T-cell (primary cell): ENCODE measurements around the gene ADRA2B. TPM values are rescaled to one million over a fixed set of nuclear protein-coding genes. Genes with fewer than 3 reads are reported as not detected.
"Not testable (repeated sequence)": the region's sequence is repeated elsewhere in the genome, so short reads cannot be mapped to it uniquely, and the experiment has no call there.

Experiments
- ATAC-seq, 4 experiments: fragments of 200-7000 bp in 3 of 4; fragments of 150-1000 bp in 1 of 4; cut with Tn5 transposase; replicated peaks in 1 of 4; 1 replicate in 3 of 4; 2 replicates in 1 of 4; pipeline ENCODE4 v1.10.0; 2021; ENCODE audit warnings: moderate library complexity in 3 of 4, mild to moderate bottlenecking in 2 of 4, moderate number of reproducible peaks in 1 of 4
- CTCF ChIA-PET, 2 donors: fragments of 300-600 bp; sonication (Branson Sonifier 250); formaldehyde crosslinking; loops; one replicate each; lab custom pipeline; 2022; ENCODE audit warnings: antibody characterized with exemption in 2 of 2; lab: Charles Lee
- POLR2A ChIA-PET, 2 donors: fragments of 300-600 bp; sonication (Branson Sonifier 250); formaldehyde crosslinking; loops; one replicate each; lab custom pipeline; 2022; ENCODE audit warnings: antibody characterized with exemption in 2 of 2; lab: Charles Lee
- DNase-seq, 35 experiments: peaks; one replicate each; pipeline versions ENCODE4 v3.0.0 to v3.0.0-alpha.2; 2013 to 2023
- H3K27ac ChIP-seq: one replicate; pipeline ENCODE4 v1.5.1; 2013; ENCODE audit warnings: low read length
- H3K27me3 ChIP-seq, 2 experiments: replicated peaks in 1 of 2; 1 replicate in 1 of 2; 2 replicates in 1 of 2; pipeline versions ENCODE4 v1.6.1 to v1.7.0; 2013; ENCODE audit warnings: low read length in 1 of 2, mixed read lengths in 1 of 2; ENCODE audit not compliant: control insufficient read depth in 2 of 2, insufficient read depth in 2 of 2; ENCODE audit errors: extremely low read depth in 1 of 2
- H3K36me3 ChIP-seq, 2 donors: 1 replicate in 1 of 2; 2 replicates in 1 of 2; pipeline versions ENCODE4 v1.6.1 to v1.7.0; 2013; ENCODE audit warnings: low read length in 1 of 2; ENCODE audit not compliant: control insufficient read depth in 2 of 2, insufficient read depth in 1 of 2; ENCODE audit errors: extremely low read depth in 1 of 2
- H3K4me1 ChIP-seq, 2 experiments: 1 replicate in 1 of 2; 2 replicates in 1 of 2; pipeline versions ENCODE4 v1.6.1 to v1.7.0; 2013; ENCODE audit warnings: low read length in 2 of 2, mixed read lengths in 1 of 2; ENCODE audit not compliant: insufficient read depth in 2 of 2, control insufficient read depth in 1 of 2; ENCODE audit errors: extremely low read depth in 1 of 2
- H3K4me3 ChIP-seq, 2 donors: 1 replicate in 1 of 2; 2 replicates in 1 of 2; pipeline versions ENCODE4 v1.5.1 to v1.7.0; 2013; ENCODE audit warnings: mild to moderate bottlenecking in 2 of 2, low read length in 1 of 2, moderate library complexity in 1 of 2; ENCODE audit not compliant: control insufficient read depth in 1 of 2; ENCODE audit errors: extremely low read depth in 1 of 2
- H3K9me3 ChIP-seq: 2 replicates; pipeline ENCODE4 v1.7.0; 2013
- H3K27ac Mint-ChIP-seq, 2 donors: one replicate each; pipeline ENCODE4 v1.8.0; 2020 to 2021; ENCODE audit warnings: mild to moderate bottlenecking in 2 of 2, mixed read lengths in 2 of 2
- H3K27me3 Mint-ChIP-seq, 2 donors: one replicate each; pipeline ENCODE4 v1.8.0; 2021 to 2022; ENCODE audit warnings: mixed read lengths in 2 of 2
- H3K36me3 Mint-ChIP-seq: one replicate; pipeline ENCODE4 v1.8.0; 2021; ENCODE audit warnings: mixed read lengths
- H3K4me1 Mint-ChIP-seq, 3 donors: one replicate each; pipeline ENCODE4 v1.8.0; 2020 to 2022; ENCODE audit warnings: mixed read lengths in 3 of 3, mild to moderate bottlenecking in 1 of 3
- H3K4me3 Mint-ChIP-seq, 3 donors: one replicate each; pipeline ENCODE4 v1.8.0; 2020 to 2022; ENCODE audit warnings: mild to moderate bottlenecking in 3 of 3, mixed read lengths in 3 of 3, moderate library complexity in 3 of 3
- H3K9me3 Mint-ChIP-seq, 3 donors: one replicate each; pipeline ENCODE4 v1.8.0; 2020 to 2022; ENCODE audit warnings: mixed read lengths in 3 of 3
- WGBS: methylation state at CpG from one replicate; pipeline ENCODE4 v1.1.5; 2013; ENCODE audit warnings: missing lambda C conversion rate; ENCODE audit not compliant: insufficient coverage; 5-methylcytosine and 5-hydroxymethylcytosine counted together
- total RNA-seq, 35 experiments: library from RNA in 6 of 35; stranded (reverse) in 6 of 35; fragments of 120-200 nt in 1 of 35; gene quantifications; one replicate each; pipeline versions ENCODE4 v1.2.1 to v1.2.4 and lab custom pipeline; 2013 to 2026

Gene ADRA2B
- total RNA-seq, 5 donors from 2014 or later (not counting 1 experiment from before 2014, with no cell fraction given) = 0.13 to 0.77 (median 0.18) TPM

GRCh38 chr2:96160366-96160765 is 44.0 kb upstream of the ADRA2B start:
- H3K27me3 ChIP-seq, DNase-seq, H3K27ac ChIP-seq, H3K27me3 Mint-ChIP-seq, H3K36me3 Mint-ChIP-seq, H3K4me3 ChIP-seq, H3K36me3 ChIP-seq, CTCF ChIA-PET, ATAC-seq, H3K9me3 Mint-ChIP-seq, H3K9me3 ChIP-seq, H3K4me3 Mint-ChIP-seq: not testable (repeated sequence)
- H3K27ac Mint-ChIP-seq = peak overlapping the region in 1 of 2 donors; percentile 70
- POLR2A ChIA-PET = interaction anchor here (1.0 to 1.4 kb wide), 2 partner anchors 14 to 16 kb away, joined by 3 read pairs; no protein-coding TSS in a partner anchor
- WGBS = no CpG with 5 or more reads among the region's 5 CpGs
- peaks cover 51 to 94% of the 10 kb centered on the region in 2 experiments for H3K4me1 ChIP-seq
- peaks cover 79 to 92% (median 88%) of the 10 kb centered on the region in 3 donors for H3K4me1 Mint-ChIP-seq

- H3K36me3 ChIP-seq = no peaks in the 10 kb centered on the region
- no peaks in the 10 kb centered on the region for H3K27me3 Mint-ChIP-seq
- peak overlapping the region; percentile 10 to 72 (median 32) for H3K4me3 Mint-ChIP-seq
- CTCF ChIA-PET = interaction anchor here in 1 of 2 donors (1.2 to 1.4 kb wide), 2 partner anchors 15 to 17 kb away, joined by 3 to 5 read pairs; no protein-coding TSS in a partner anchor
- H3K4me1 Mint-ChIP-seq = peaks cover 71 to 83% (median 80%) of the 10 kb centered on the region in 3 donors
- H3K36me3 Mint-ChIP-seq = no peaks in the 10 kb centered on the region
- 79% methylated on average over 10 of the region's 17 CpGs for WGBS
- H3K9me3 ChIP-seq = no peaks in the 10 kb centered on the region
- DNase-seq (peak in 15 of 35 experiments; percentile 23 to 60 (median 35)), ATAC-seq (peak; percentile 29 to 49 (median 44))
- POLR2A ChIA-PET = interaction anchor here in 1 of 2 donors (1.0 kb wide), 1 partner anchor 13 kb away, joined by 3 read pairs; no protein-coding TSS in a partner anchor
- peak overlapping the region; percentile 69 for H3K27ac ChIP-seq
- no peaks in the 10 kb centered on the region for H3K27me3 ChIP-seq
- H3K4me1 ChIP-seq = peaks cover 46 to 94% of the 10 kb centered on the region in 2 experiments
- peaks cover 0 to 4% (median 2%) of the 10 kb centered on the region in 3 donors for H3K9me3 Mint-ChIP-seq
- H3K27ac Mint-ChIP-seq = peak overlapping the region; percentile 87 to 93
- H3K4me3 ChIP-seq = peak overlapping the region in 1 of 2 donors; percentile 6
Measured at GRCh38 chr2:96159084-96159830, 42.9 kb upstream of the ADRA2B start.

- ATAC-seq (no peak), DNase-seq (no peak)
- Histone ChIP-seq H3K4me3 (no peak overlapping the region), H3K36me3 (no peaks in the 10 kb centered on the region), H3K4me1 (peaks cover 39 to 90% of the 10 kb centered on the region in 2 experiments), H3K27ac (peak overlapping the region; percentile 69), H3K9me3 (no peaks in the 10 kb centered on the region), H3K27me3 (no peaks in the 10 kb centered on the region)
- Mint-ChIP-seq H3K9me3 (peaks cover 0 to 4% (median 2%) of the 10 kb centered on the region in 3 donors), H3K27me3 (no peaks in the 10 kb centered on the region), H3K36me3 (no peaks in the 10 kb centered on the region), H3K4me3 (peak overlapping the region in 1 of 3 donors; percentile 73), H3K27ac (peak overlapping the region; percentile 88 to 89), H3K4me1 (peaks cover 68 to 78% (median 75%) of the 10 kb centered on the region in 3 donors)
- 91% methylated on average over 13 of the region's 14 CpGs for WGBS
- CTCF ChIA-PET = interaction anchor here in 1 of 2 donors (1.0 to 1.4 kb wide), 3 partner anchors 16 to 20 kb away, joined by 3 to 5 read pairs (median 3); no protein-coding TSS in a partner anchor
- POLR2A ChIA-PET = no interaction called here
Measured at GRCh38 chr2:96158554-96158940, 42.2 kb upstream of the ADRA2B start.

GRCh38 chr2:96157649-96158553 is 41.5 kb upstream of the ADRA2B start:
- Histone ChIP-seq H3K9me3 (no peaks in the 10 kb centered on the region), H3K4me1 (peaks cover 34 to 89% of the 10 kb centered on the region in 2 experiments), H3K4me3 (peak overlapping the region in 1 of 2 donors; percentile 18), H3K27me3 (no peaks in the 10 kb centered on the region), H3K36me3 (no peaks in the 10 kb centered on the region), H3K27ac (peak overlapping the region; percentile 69)
- peak overlapping the region; percentile 59 to 74 (median 73) for H3K4me3 Mint-ChIP-seq
- DNase-seq (peak in 34 of 35 experiments; percentile 48 to 85 (median 68)), ATAC-seq (peak; percentile 77 to 93 (median 90))
- peaks cover 0 to 4% (median 2%) of the 10 kb centered on the region in 3 donors for H3K9me3 Mint-ChIP-seq
- ChIA-PET CTCF (interaction anchor here in 1 of 2 donors (1.0 to 1.4 kb wide), 3 partner anchors 15 to 19 kb away, joined by 3 to 5 read pairs (median 3); no protein-coding TSS in a partner anchor), POLR2A (interaction anchor here in 1 of 2 donors (0.6 kb wide), 1 partner anchor 17 kb away, joined by 3 read pairs; no protein-coding TSS in a partner anchor)
- no peaks in the 10 kb centered on the region for H3K27me3 Mint-ChIP-seq
- no peaks in the 10 kb centered on the region for H3K36me3 Mint-ChIP-seq
- peak overlapping the region; percentile 88 to 89 for H3K27ac Mint-ChIP-seq
- H3K4me1 Mint-ChIP-seq = peaks cover 69 to 78% (median 73%) of the 10 kb centered on the region in 3 donors
- 23% methylated on average over 13 of the region's 19 CpGs for WGBS

DNA sequence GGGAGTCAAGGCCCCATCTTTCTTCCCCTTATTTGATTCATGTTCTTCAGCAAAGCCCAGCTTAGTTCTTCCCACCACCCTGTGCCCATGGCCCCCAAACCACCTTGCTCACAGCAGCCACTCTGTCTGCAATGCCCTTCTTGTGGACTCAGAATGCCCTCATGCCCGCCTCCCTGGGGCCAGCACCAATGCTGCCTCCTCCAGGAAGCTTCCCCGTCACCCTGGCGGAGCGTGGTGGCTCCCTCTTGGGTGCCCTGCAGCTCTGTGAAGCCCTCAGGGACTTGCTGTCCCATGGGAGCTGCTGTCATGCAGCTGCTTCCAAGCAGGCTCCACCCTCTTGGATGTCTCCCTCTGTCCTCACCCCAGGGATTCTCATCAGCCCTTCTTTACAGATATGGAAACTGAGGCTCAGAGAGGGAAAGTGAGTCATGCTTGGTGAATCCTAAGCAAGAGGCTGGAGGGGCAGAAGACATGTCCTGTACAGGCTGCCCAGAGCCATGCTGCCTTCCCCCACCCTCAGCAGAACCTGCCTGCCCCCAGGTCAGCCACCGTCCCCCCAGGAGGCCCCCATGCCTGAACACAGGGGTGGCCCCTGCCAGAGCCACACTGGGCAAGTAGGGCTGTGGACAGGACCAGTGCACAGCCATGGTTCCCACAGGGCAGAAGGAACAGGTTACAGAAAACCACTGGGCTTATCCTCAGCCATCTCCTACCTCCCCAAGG is 40.7 kb upstream of the ADRA2B start:
- Histone ChIP-seq H3K9me3 (no peaks in the 10 kb centered on the region), H3K4me1 (peaks cover 38 to 89% of the 10 kb centered on the region in 2 experiments), H3K27ac (peak overlapping the region; percentile 69), H3K4me3 (no peak overlapping the region), H3K36me3 (no peaks in the 10 kb centered on the region), H3K27me3 (no peaks in the 10 kb centered on the region)
- H3K4me3 Mint-ChIP-seq = peak overlapping the region in 2 of 3 donors; percentile 73 to 74
- H3K36me3 Mint-ChIP-seq = no peaks in the 10 kb centered on the region
- ATAC-seq (no peak), DNase-seq (no peak)
- CTCF ChIA-PET = no interaction called here
- peaks cover 0 to 4% (median 2%) of the 10 kb centered on the region in 3 donors for H3K9me3 Mint-ChIP-seq
- H3K4me1 Mint-ChIP-seq = peaks cover 69 to 76% (median 72%) of the 10 kb centered on the region in 3 donors
- WGBS = 98% methylated on average over 4 of the region's 5 CpGs
- peak overlapping the region; percentile 88 to 89 for H3K27ac Mint-ChIP-seq
- POLR2A ChIA-PET = interaction anchor here in 1 of 2 donors (0.6 kb wide), 1 partner anchor 17 kb away, joined by 3 read pairs; no protein-coding TSS in a partner anchor
- no peaks in the 10 kb centered on the region for H3K27me3 Mint-ChIP-seq
